ENCODE measurements around the gene SERPIND1. TPM values are rescaled to one million over a fixed set of nuclear protein-coding genes. Genes with fewer than 3 reads are reported as not detected.

Gene SERPIND1
- total RNA-seq, 4 donors from 2014 or later, result 2.6 TPM; not detected in 3

DNA sequence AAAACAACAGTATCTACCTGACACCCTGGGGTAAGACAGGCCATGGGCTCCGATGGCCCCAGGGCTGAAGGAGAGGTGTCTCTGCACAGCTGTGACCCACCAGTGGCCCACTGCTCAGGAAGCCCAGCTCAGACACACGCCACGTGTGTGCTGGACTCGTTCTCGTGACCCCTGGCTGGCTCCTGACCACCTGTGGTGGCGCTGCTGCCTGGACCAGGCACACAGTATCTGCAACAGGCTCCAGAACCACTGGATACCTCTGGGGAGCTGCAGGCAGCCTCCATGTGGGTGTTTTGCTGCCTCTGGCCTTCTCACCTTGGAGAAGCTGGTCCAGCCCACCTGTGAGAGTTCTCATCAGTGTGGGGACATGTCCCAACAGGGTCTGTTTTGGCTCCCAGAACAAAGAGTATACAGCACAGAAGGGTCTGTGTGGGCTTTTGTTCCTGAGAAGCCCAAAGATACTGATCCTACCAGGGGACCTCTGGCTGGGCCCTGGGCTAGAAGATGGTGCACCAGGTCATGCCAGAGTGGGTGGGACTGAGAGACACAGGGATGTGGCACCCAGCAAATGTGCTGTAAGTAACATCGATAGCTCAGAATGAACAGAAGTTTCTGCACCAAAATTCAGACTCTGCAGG, 21.7 kb upstream of the SERPIND1 start:
- TF ChIP-seq, protein P1, sequence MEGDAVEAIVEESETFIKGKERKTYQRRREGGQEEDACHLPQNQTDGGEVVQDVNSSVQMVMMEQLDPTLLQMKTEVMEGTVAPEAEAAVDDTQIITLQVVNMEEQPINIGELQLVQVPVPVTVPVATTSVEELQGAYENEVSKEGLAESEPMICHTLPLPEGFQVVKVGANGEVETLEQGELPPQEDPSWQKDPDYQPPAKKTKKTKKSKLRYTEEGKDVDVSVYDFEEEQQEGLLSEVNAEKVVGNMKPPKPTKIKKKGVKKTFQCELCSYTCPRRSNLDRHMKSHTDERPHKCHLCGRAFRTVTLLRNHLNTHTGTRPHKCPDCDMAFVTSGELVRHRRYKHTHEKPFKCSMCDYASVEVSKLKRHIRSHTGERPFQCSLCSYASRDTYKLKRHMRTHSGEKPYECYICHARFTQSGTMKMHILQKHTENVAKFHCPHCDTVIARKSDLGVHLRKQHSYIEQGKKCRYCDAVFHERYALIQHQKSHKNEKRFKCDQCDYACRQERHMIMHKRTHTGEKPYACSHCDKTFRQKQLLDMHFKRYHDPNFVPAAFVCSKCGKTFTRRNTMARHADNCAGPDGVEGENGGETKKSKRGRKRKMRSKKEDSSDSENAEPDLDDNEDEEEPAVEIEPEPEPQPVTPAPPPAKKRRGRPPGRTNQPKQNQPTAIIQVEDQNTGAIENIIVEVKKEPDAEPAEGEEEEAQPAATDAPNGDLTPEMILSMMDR (IDR thresholded peaks at IDR 0.05), result no peak
- no peak for TF ChIP-seq POLR2A (IDR thresholded peaks at IDR 0.05)

DNA sequence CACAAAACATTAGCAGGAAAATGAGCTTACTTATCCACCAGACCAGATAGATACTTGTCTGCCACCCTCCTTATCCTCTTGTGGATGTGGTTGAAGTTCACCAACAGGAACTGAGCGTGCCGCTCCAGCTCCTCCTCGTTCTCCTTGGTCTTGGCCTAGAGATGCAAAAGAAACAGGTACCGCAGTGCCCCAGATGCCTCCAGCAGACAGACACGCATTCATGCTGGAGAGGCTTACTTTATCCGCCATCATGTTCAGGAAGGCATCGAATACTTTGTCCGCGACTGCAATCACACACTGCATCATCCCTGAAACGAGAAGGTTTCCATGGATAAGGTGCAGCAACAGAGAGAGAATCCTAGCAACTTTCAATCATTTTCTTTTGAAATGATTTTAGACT, 21.0 kb upstream of the SERPIND1 start:
- WGBS, 2 donors, result 96% methylated on average over 10 of the region's 10 CpGs
- H3K36me3 ChIP-seq, result peaks cover 12 to 28% of the 10 kb centered on the region in 2 donors

More for the DNA sequence above, 21.7 kb upstream of the SERPIND1 start:
- no peak for DNase-seq
- Histone ChIP-seq H3K27me3 (no peaks in the 10 kb centered on the region), H3K4me3 (replicated peaks in 1 of 3) (no peak overlapping the region), H3K4me1 (peaks cover 0 to 18% of the 10 kb centered on the region in 2 donors), H3K27ac (no peak overlapping the region), H3K36me3 (peaks cover 17 to 28% of the 10 kb centered on the region in 2 donors), H3K9me3 (no peaks in the 10 kb centered on the region)
- intact Hi-C loops (cut with DNase I), result no loop called here
- 97% methylated on average over 7 of the region's 7 CpGs for WGBS, 2 donors

DNA sequence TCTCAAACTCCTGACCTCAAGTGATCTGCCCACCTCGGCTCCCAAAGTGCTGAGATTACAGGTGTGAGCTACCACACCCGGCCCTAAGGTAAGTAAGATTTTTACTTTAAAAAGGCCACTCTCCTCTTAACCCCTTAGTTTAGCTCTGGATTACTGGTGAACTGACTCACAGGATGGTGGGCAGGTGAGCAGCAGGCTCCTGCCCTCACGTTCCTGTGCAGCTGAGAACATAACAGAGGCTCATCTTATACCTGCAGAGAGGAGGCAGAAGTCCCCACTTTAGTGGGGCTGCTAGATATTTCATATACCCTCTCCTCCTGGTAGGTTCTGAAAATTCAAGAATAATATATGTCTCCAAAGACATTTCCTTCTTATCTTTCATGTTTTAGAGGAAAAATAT, 17.1 kb upstream of the SERPIND1 start:
- Histone ChIP-seq H3K27ac (no peak overlapping the region), H3K4me1 (no peaks in the 10 kb centered on the region), H3K9me3 (no peaks in the 10 kb centered on the region), H3K27me3 (no peaks in the 10 kb centered on the region), H3K36me3 (peaks cover 15 to 30% of the 10 kb centered on the region in 2 donors), H3K4me3 (replicated peaks in 1 of 3) (no peak overlapping the region)
- WGBS, 2 donors, result 95 to 98% methylated on average over 3 of the region's 3 CpGs
- DNase-seq, result no peak
- intact Hi-C loops (cut with DNase I), result no loop called here
- TF ChIP-seq, protein P1 (IDR thresholded peaks at IDR 0.05), result no peak
- TF ChIP-seq POLR2A (IDR thresholded peaks at IDR 0.05), result no peak

More for the DNA sequence above, 21.0 kb upstream of the SERPIND1 start:
- DNase-seq, result no peak
- H3K27me3 ChIP-seq, result no peaks in the 10 kb centered on the region
- peaks cover 0 to 18% of the 10 kb centered on the region in 2 donors for H3K4me1 ChIP-seq
- TF ChIP-seq, protein P1 (IDR thresholded peaks at IDR 0.05), result no peak
- no peak for TF ChIP-seq POLR2A (IDR thresholded peaks at IDR 0.05)
- H3K4me3 ChIP-seq (replicated peaks in 1 of 3), result no peak overlapping the region
- intact Hi-C loops (cut with DNase I), result no loop called here
- H3K9me3 ChIP-seq, result no peaks in the 10 kb centered on the region
- no peak overlapping the region for H3K27ac ChIP-seq

DNA sequence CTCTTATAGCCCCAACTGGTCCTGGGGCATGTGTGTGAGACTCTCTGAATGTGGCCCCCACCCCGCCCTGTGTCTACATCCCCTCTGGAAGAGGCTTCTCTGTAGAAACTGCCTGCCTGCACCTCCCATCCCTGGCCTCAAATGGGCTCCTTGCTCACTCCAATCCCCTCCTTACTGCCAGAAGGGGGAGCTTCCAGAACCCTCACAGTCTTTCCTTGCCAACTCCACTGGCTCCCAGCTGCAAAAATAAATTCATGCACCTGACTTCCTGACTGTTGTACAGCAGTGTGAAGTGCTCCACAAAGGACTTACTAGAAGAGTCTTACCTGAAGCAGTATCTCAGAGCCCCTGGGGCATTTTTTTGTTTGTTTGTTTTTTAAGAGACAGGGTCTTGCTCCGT, 15.2 kb upstream of the SERPIND1 start:
- DNase-seq, result no peak
- intact Hi-C loops (cut with DNase I), result no loop called here
- no peak overlapping the region for H3K4me3 ChIP-seq (replicated peaks in 1 of 3)
- H3K27me3 ChIP-seq, result no peaks in the 10 kb centered on the region
- H3K9me3 ChIP-seq, result no peaks in the 10 kb centered on the region
- peaks cover 9 to 24% of the 10 kb centered on the region in 2 donors for H3K36me3 ChIP-seq
- WGBS, 2 donors, result 97 to 100% methylated on average over 2 of the region's 2 CpGs
- TF ChIP-seq, protein P1 (IDR thresholded peaks at IDR 0.05), result no peak
- TF ChIP-seq POLR2A (IDR thresholded peaks at IDR 0.05), result no peak
- no peaks in the 10 kb centered on the region for H3K4me1 ChIP-seq
- no peak overlapping the region for H3K27ac ChIP-seq

DNA sequence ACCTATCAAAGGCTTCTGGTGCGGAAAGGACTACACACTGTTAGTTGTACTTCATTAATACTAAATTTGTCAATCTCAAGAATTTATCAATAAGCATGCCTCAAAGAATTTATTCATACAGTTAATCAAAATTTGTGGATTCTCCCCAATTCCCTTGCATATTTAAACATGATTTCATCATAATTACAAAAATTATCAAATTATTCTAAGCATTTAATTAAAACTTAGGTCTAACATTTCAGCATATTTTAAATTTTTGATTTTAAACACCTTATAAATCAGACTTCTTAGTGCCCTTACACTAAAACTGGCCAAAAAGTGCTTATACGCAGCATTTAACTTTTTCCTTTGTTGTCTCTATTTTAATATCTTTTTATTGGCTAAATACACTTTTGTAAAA, 13.8 kb upstream of the SERPIND1 start:
- Histone ChIP-seq H3K36me3 (peaks cover 22 to 38% of the 10 kb centered on the region in 2 donors), H3K27ac (no peak overlapping the region), H3K4me1 (no peaks in the 10 kb centered on the region), H3K27me3 (no peaks in the 10 kb centered on the region), H3K4me3 (replicated peaks in 1 of 3) (no peak overlapping the region), H3K9me3 (no peaks in the 10 kb centered on the region)
- no peak for TF ChIP-seq POLR2A (IDR thresholded peaks at IDR 0.05)
- TF ChIP-seq, protein P1 (IDR thresholded peaks at IDR 0.05), result no peak
- intact Hi-C loops (cut with DNase I), result no loop called here
- WGBS, 2 donors, result 94 to 98% methylated on average over 2 of the region's 2 CpGs
- DNase-seq, result no peak

Measured in thyroid gland (tissue), 4 donors.